Measurements from ENCODE around the gene VPS4A.
"Not testable (repeated sequence)": the region's sequence is repeated elsewhere in the genome, so short reads cannot be mapped to it uniquely, and the experiment has no call there.

The VPS4A gene

GRCh38 chr16:69310653-69311532, at the start of gene VPS4A:
Gene VPS4A, plus strand, starts transcription at chr16:69311350. Its CDS starts 162 bp downstream, at chr16:69311512.
- peak; percentile 89 to 95 for DNase-seq (ENCODE audit: low read depth in 2 of 2, low spot score in 1 of 2)

GRCh38 chr16:69266334-69267063, 44.7 kb upstream of the VPS4A start:
- DNase-seq (ENCODE audit: low read depth in 2 of 2, low spot score in 1 of 2), result no peak

GRCh38 chr16:69267633-69268032, 43.5 kb upstream of the VPS4A start:
- DNase-seq (ENCODE audit: low read depth in 2 of 2, low spot score in 1 of 2), result no peak

- no peak for DNase-seq (ENCODE audit: low read depth in 2 of 2, low spot score in 1 of 2)
Observed at GRCh38 chr16:69270395-69270794, 40.8 kb upstream of the VPS4A start.

GRCh38 chr16:69270831-69271230, 40.3 kb upstream of the VPS4A start:
- DNase-seq (ENCODE audit: low read depth in 2 of 2, low spot score in 1 of 2), result no peak

GRCh38 chr16:69273009-69273408, 38.1 kb upstream of the VPS4A start:
- no peak for DNase-seq (ENCODE audit: low read depth in 2 of 2, low spot score in 1 of 2)

- no peak for DNase-seq (ENCODE audit: low read depth in 2 of 2, low spot score in 1 of 2)
Observed at GRCh38 chr16:69274699-69275235, 36.4 kb upstream of the VPS4A start.

GRCh38 chr16:69276148-69277115, 34.7 kb upstream of the VPS4A start:
- no peak for DNase-seq (ENCODE audit: low read depth in 2 of 2, low spot score in 1 of 2)

GRCh38 chr16:69277413-69277812, 33.7 kb upstream of the VPS4A start:
- no peak for DNase-seq (ENCODE audit: low read depth in 2 of 2, low spot score in 1 of 2)

- no peak for DNase-seq (ENCODE audit: low read depth in 2 of 2, low spot score in 1 of 2)
Observed at GRCh38 chr16:69283851-69284250, 27.3 kb upstream of the VPS4A start.

- no peak for DNase-seq (ENCODE audit: low read depth in 2 of 2, low spot score in 1 of 2)
Observed at GRCh38 chr16:69285240-69285639, 25.9 kb upstream of the VPS4A start.

GRCh38 chr16:69286941-69287713, 24.0 kb upstream of the VPS4A start:
- DNase-seq (ENCODE audit: low read depth in 2 of 2, low spot score in 1 of 2), result peak in 1 of 2 donors; percentile 17

GRCh38 chr16:69291657-69292056, 19.5 kb upstream of the VPS4A start:
- DNase-seq (ENCODE audit: low read depth in 2 of 2, low spot score in 1 of 2), result not testable (repeated sequence)

GRCh38 chr16:69293401-69293800, 17.7 kb upstream of the VPS4A start:
- DNase-seq (ENCODE audit: low read depth in 2 of 2, low spot score in 1 of 2), result no peak

GRCh38 chr16:69294051-69294450, 17.1 kb upstream of the VPS4A start:
- no peak for DNase-seq (ENCODE audit: low read depth in 2 of 2, low spot score in 1 of 2)

- DNase-seq (ENCODE audit: low read depth in 2 of 2, low spot score in 1 of 2), result not testable (repeated sequence)
Observed at GRCh38 chr16:69296771-69297170, 14.4 kb upstream of the VPS4A start.

GRCh38 chr16:69298261-69298660, 12.9 kb upstream of the VPS4A start:
- no peak for DNase-seq (ENCODE audit: low read depth in 2 of 2, low spot score in 1 of 2)

- DNase-seq (ENCODE audit: low read depth in 2 of 2, low spot score in 1 of 2), result no peak
Observed at GRCh38 chr16:69301187-69301586, 10.0 kb upstream of the VPS4A start.

GRCh38 chr16:69301861-69302260, 9.3 kb upstream of the VPS4A start:
- DNase-seq (ENCODE audit: low read depth in 2 of 2, low spot score in 1 of 2), result no peak

- no peak for DNase-seq (ENCODE audit: low read depth in 2 of 2, low spot score in 1 of 2)
Observed at GRCh38 chr16:69302301-69302700, 8.8 kb upstream of the VPS4A start.

All from stimulated activated CD8-positive, alpha-beta memory T cell treated with anti-CD3 and anti-CD28 coated beads, Interleukin-4, amount 100 ng/mL, for 4 hours (primary cell).